A549 (cell line): Measurements from ENCODE around the gene AGAP9. TPM values are rescaled to one million over a fixed set of nuclear protein-coding genes. Genes with fewer than 3 reads are reported as not detected.
"Not testable (repeated sequence)": the region's sequence is repeated elsewhere in the genome, so short reads cannot be mapped to it uniquely, and the experiment has no call there.

ENCODE experiments used
- ATAC-seq, 2 experiments: fragments of 200-7000 bp in 1 of 2; fragments of >200 bp in 1 of 2; cut with Nextera tagmentation in 1 of 2; cut with Tn5 transposase in 1 of 2; 3 replicates each; pipeline versions ENCODE4 v1.8.0 to v1.9.1; 2018 to 2020; ENCODE audit warnings: mild to moderate bottlenecking in 1 of 2, moderate library complexity in 1 of 2
- CTCF ChIA-PET: fragments of 300-600 bp; sonication (Branson Sonifier 250); formaldehyde crosslinking; extraction: SDS; loops from one replicate; lab custom pipeline; 2021; ENCODE audit warnings: antibody characterized with exemption, inconsistent platforms; lab: Yijun Ruan, JAX
- POLR2A ChIA-PET: fragments of 350-600 bp; formaldehyde crosslinking; extraction: SDS; loops from one replicate; lab custom pipeline; 2021; ENCODE audit warnings: antibody characterized with exemption, inconsistent platforms; lab: Yijun Ruan, JAX
- DNase-seq, 2 experiments: peaks; one replicate each; pipeline versions ENCODE4 v3.0.0 to v3.0.0-alpha.2; 2011 to 2016; ENCODE audit warnings: low read depth in 1 of 2, low spot score in 1 of 2
- FAIRE-seq: peaks from 2 replicates; lab custom pipeline; 2011; peaks lifted over from hg19 to GRCh38; lab: Jason Lieb, UNC
- H3K27ac ChIP-seq, 2 experiments: fragments of >200 bp; sonication (Bioruptor Twin); formaldehyde crosslinking; 3 replicates each; pipeline ENCODE4 v1.5.1; 2016 to 2017
- H3K4me1 ChIP-seq: fragments of >200 bp; sonication (Bioruptor Twin); formaldehyde crosslinking; 3 replicates; pipeline ENCODE4 v1.6.1; 2016
- H3K4me2 ChIP-seq: fragments of >200 bp; sonication (Bioruptor Twin); formaldehyde crosslinking; 3 replicates; pipeline ENCODE4 v1.6.1; 2016
- H3K4me3 ChIP-seq: fragments of >200 bp; sonication (Bioruptor Twin); formaldehyde crosslinking; 3 replicates; pipeline ENCODE4 v1.5.1; 2016
- H3K9me3 ChIP-seq: fragments of >200 bp; sonication (Bioruptor Twin); formaldehyde crosslinking; 3 replicates; pipeline ENCODE4 v1.6.1; 2016
- WGBS: methylation state at CpG from one replicate; pipeline ENCODE4 v1.1.6; 2017; ENCODE audit errors: missing lambda C conversion rate; 5-methylcytosine and 5-hydroxymethylcytosine counted together
- polyA plus RNA-seq, 4 experiments: library from polyadenylated mRNA; depleted of rRNA in 3 of 4; stranded (reverse); fragments of >200 nt; fragmentation: RNase III in 1 of 4; extraction: RNeasy Plus Mini Kit Qiagen cat#74134 plus additional on column Dnase treatment in 1 of 4; gene quantifications; 2 replicates in 3 of 4; 3 replicates in 1 of 4; pipeline ENCODE4 v1.2.3, GENCODE V29; 2011 to 2017

AGAP9 gene
- polyA plus RNA-seq, 2 of the 4 experiments (the other 2 are of a cell fraction) = 5.1 to 14.3 TPM

- FAIRE-seq, H3K4me3 ChIP-seq, H3K27ac ChIP-seq, CTCF ChIA-PET, DNase-seq, H3K9me3 ChIP-seq, H3K4me1 ChIP-seq, H3K4me2 ChIP-seq, ATAC-seq, POLR2A ChIA-PET: not testable (repeated sequence)
- no CpG with 5 or more reads among the region's 11 CpGs for WGBS
Observed at GRCh38 chr10:47477078-47477477, 46.4 kb downstream of the AGAP9 start.

- CTCF ChIA-PET, H3K4me2 ChIP-seq, DNase-seq, H3K4me1 ChIP-seq, ATAC-seq, H3K9me3 ChIP-seq, FAIRE-seq, H3K4me3 ChIP-seq, H3K27ac ChIP-seq, POLR2A ChIA-PET: not testable (repeated sequence)
- 96% methylated on average over 2 of the region's 5 CpGs for WGBS
Observed at GRCh38 chr10:47475101-47475500, 48.3 kb downstream of the AGAP9 start.

GRCh38 chr10:47473516-47473915 is 49.9 kb downstream of the AGAP9 start:
- ATAC-seq, H3K27ac ChIP-seq, CTCF ChIA-PET, H3K4me2 ChIP-seq, H3K4me1 ChIP-seq, DNase-seq, FAIRE-seq, POLR2A ChIA-PET, H3K4me3 ChIP-seq, H3K9me3 ChIP-seq: not testable (repeated sequence)
- no CpG with 5 or more reads among the region's 7 CpGs for WGBS

GRCh38 chr10:47472647-47473046 is 50.8 kb downstream of the AGAP9 start:
- FAIRE-seq, POLR2A ChIA-PET, H3K4me3 ChIP-seq, DNase-seq, H3K4me1 ChIP-seq, CTCF ChIA-PET, H3K4me2 ChIP-seq, H3K27ac ChIP-seq, H3K9me3 ChIP-seq: not testable (repeated sequence)
- no CpG with 5 or more reads among the region's 3 CpGs for WGBS
- ATAC-seq = peak; percentile 28 to 46

GRCh38 chr10:47472072-47472471 is 51.4 kb downstream of the AGAP9 start:
- FAIRE-seq, CTCF ChIA-PET, H3K4me1 ChIP-seq, H3K4me2 ChIP-seq, DNase-seq, H3K4me3 ChIP-seq, POLR2A ChIA-PET, H3K27ac ChIP-seq, H3K9me3 ChIP-seq: not testable (repeated sequence)
- peak; percentile 61 to 63 for ATAC-seq
- WGBS = no CpG with 5 or more reads among the region's 5 CpGs

- POLR2A ChIA-PET, H3K27ac ChIP-seq, H3K4me2 ChIP-seq, H3K4me1 ChIP-seq, DNase-seq, H3K9me3 ChIP-seq, CTCF ChIA-PET, FAIRE-seq, ATAC-seq, H3K4me3 ChIP-seq: not testable (repeated sequence)
- 88% methylated on average over 10 of the region's 20 CpGs for WGBS
Observed at GRCh38 chr10:47468731-47469528, 54.5 kb downstream of the AGAP9 start.

GRCh38 chr10:47467957-47468356 is 55.5 kb downstream of the AGAP9 start:
- ATAC-seq = 0 out of 6 replicates have a peak, but pooled peaks of 1 of the 2 experiments have one; percentile 28
- FAIRE-seq, H3K9me3 ChIP-seq, H3K27ac ChIP-seq, DNase-seq, H3K4me2 ChIP-seq, POLR2A ChIA-PET, CTCF ChIA-PET, H3K4me3 ChIP-seq: not testable (repeated sequence)
- 97% methylated on average over 5 of the region's 7 CpGs for WGBS
- peaks cover 10% of the 10 kb centered on the region for H3K4me1 ChIP-seq

- H3K4me2 ChIP-seq, H3K27ac ChIP-seq, FAIRE-seq, POLR2A ChIA-PET, CTCF ChIA-PET, H3K9me3 ChIP-seq, ATAC-seq, H3K4me3 ChIP-seq, DNase-seq: not testable (repeated sequence)
- peaks cover 10% of the 10 kb centered on the region for H3K4me1 ChIP-seq
- 89% methylated on average over 4 of the region's 5 CpGs for WGBS
Observed at GRCh38 chr10:47467458-47467857, 56.0 kb downstream of the AGAP9 start.

GRCh38 chr10:47465216-47465917 is 58.1 kb downstream of the AGAP9 start:
- FAIRE-seq, CTCF ChIA-PET: not testable (repeated sequence)

GRCh38 chr10:47462577-47463358 is 60.7 kb downstream of the AGAP9 start:
- H3K9me3 ChIP-seq, H3K4me3 ChIP-seq, POLR2A ChIA-PET, CTCF ChIA-PET, DNase-seq, FAIRE-seq: not testable (repeated sequence)
- Histone ChIP-seq H3K4me2 (0 out of 3 replicates have a peak overlapping the region, but pooled peaks have one; percentile 21), H3K4me1 (peaks cover 33% of the 10 kb centered on the region), H3K27ac (peak overlapping the region; percentile 73 to 81)
- WGBS = no CpG with 5 or more reads among the region's 9 CpGs
- ATAC-seq = peak; percentile 86 to 91

More at GRCh38 chr10:47465216-47465917, 58.1 kb downstream of the AGAP9 start:
- POLR2A ChIA-PET, H3K9me3 ChIP-seq, H3K4me2 ChIP-seq, H3K4me3 ChIP-seq, DNase-seq, ATAC-seq: not testable (repeated sequence)
- Histone ChIP-seq H3K27ac (peak overlapping the region; percentile 54 to 72; a peak in 4 of 6 replicates), H3K4me1 (peaks cover 20% of the 10 kb centered on the region)
- 91% methylated on average over 14 of the region's 14 CpGs for WGBS
